ENCODE data around the gene GSS. TPM values are rescaled to one million over a fixed set of nuclear protein-coding genes. Genes with fewer than 3 reads are reported as not detected.
"Not testable (repeated sequence)": the region's sequence is repeated elsewhere in the genome, so short reads cannot be mapped to it uniquely, and the experiment has no call there.

The GSS gene
- total and polyA plus RNA-seq, 2 donors (not counting 3 experiments of a cell fraction or from before 2014, with no cell fraction given), result 47.9 to 65.1 TPM

- Histone ChIP-seq H3K9ac (replicated peaks; ENCODE audit: extremely low read depth, insufficient read depth, low read length) (no peak overlapping the region), H3K9me3 (replicated peaks; ENCODE audit: control insufficient read depth, insufficient read depth, low read length) (no peaks in the 10 kb centered on the region), H3K9me1 (replicated peaks; ENCODE audit: control insufficient read depth, extremely low read depth, insufficient read depth, low read length) (no peaks in the 10 kb centered on the region), H2AFZ (ENCODE audit: low read depth, low read length) (no peak overlapping the region), H3K36me3 (ENCODE audit: control insufficient read depth in 2 of 2, extremely low read depth in 1 of 2, insufficient read depth in 2 of 2, low read length in 2 of 2) (no peaks in the 10 kb centered on the region), H4K20me1 (replicated peaks; ENCODE audit: control insufficient read depth, extremely low read depth, insufficient read depth, low read length) (no peaks in the 10 kb centered on the region), H3K4me2 (ENCODE audit: insufficient read depth, low read length) (no peak overlapping the region), H3K27me3 (ENCODE audit: control insufficient read depth in 2 of 2, insufficient read depth in 2 of 2, low read length in 2 of 2) (no peaks in the 10 kb centered on the region), H3K27ac (ENCODE audit: insufficient read depth, low read depth, low read length) (no peak overlapping the region), H3K4me3 (replicated peaks in 1 of 3; ENCODE audit: insufficient read depth in 1 of 3, low read depth in 1 of 3, low read length in 3 of 3) (no peak overlapping the region), H3K79me2 (ENCODE audit: control insufficient read depth, insufficient read depth, low read length) (no peaks in the 10 kb centered on the region), H3K4me1 (ENCODE audit: control insufficient read depth, extremely low read depth, insufficient read depth, low read length) (peaks cover 42% of the 10 kb centered on the region)
- POLR2A ChIA-PET, result no interaction called here
- FAIRE-seq (peak; percentile 15), DNase-seq (ENCODE audit: low read depth, low spot score) (peak; percentile 9)
- CTCF ChIA-PET, result interaction anchor here (1.1 kb wide), 1 partner anchor 24 kb away, joined by 3 read pairs; no protein-coding TSS in a partner anchor
- dilution Hi-C loops (cut with MboI; ENCODE audit: extremely low pct_ligation_motif_present, low sequenced_read_pairs) (no loop called here), intact Hi-C loops (cut with micrococcal nuclease) (no loop called here)
- no peak for TF ChIP-seq POLR2A (IDR thresholded peaks at IDR 0.05; ENCODE audit: low read depth, low read length)
- no peak for TF ChIP-seq POLR2AphosphoS5 (IDR thresholded peaks at IDR 0.05; ENCODE audit: insufficient read depth, low read depth, low read length)
- no peak for TF ChIP-seq GATA2 (IDR thresholded peaks at IDR 0.05; ENCODE audit: insufficient read depth, insufficient read length, low read depth, low read length)
- BruUV-seq (replicated peaks), result no TSS peak
Measured at GRCh38 chr20:34904202-34904621, 51.4 kb downstream of the GSS start.

DNA sequence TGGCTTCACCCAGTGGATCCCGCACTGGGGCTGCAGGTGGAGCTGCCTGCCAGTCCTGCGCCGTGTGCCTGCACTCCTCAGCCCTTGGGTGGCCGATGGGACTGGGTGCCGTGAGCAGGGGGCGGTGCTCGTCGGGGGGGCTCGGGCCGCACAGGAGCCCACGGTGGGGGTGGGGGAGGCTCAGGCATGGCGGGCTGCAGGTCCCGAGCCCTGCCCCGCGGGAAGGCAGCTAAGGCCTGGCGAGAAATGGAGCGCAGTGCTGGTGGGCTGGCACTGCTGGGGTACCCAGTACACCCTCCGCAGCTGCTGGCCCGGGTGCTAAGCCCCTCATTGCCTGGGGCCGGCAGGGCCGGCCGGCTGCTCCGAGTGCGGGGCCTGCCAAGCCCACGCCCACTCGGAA lies 56.9 kb downstream of the GSS start:
- H3K9ac ChIP-seq (replicated peaks; ENCODE audit: extremely low read depth, insufficient read depth, low read length); H3K4me2 ChIP-seq (ENCODE audit: insufficient read depth, low read length); POLR2A ChIA-PET; intact Hi-C loops (cut with micrococcal nuclease); H2AFZ ChIP-seq (ENCODE audit: low read depth, low read length); H3K27me3 ChIP-seq (ENCODE audit: control insufficient read depth in 2 of 2, insufficient read depth in 2 of 2, low read length in 2 of 2); FAIRE-seq; H4K20me1 ChIP-seq (replicated peaks; ENCODE audit: control insufficient read depth, extremely low read depth, insufficient read depth, low read length); H3K27ac ChIP-seq (ENCODE audit: insufficient read depth, low read depth, low read length); H3K4me1 ChIP-seq (ENCODE audit: control insufficient read depth, extremely low read depth, insufficient read depth, low read length); dilution Hi-C loops (cut with MboI; ENCODE audit: extremely low pct_ligation_motif_present, low sequenced_read_pairs); H3K4me3 ChIP-seq (replicated peaks in 1 of 3; ENCODE audit: insufficient read depth in 1 of 3, low read depth in 1 of 3, low read length in 3 of 3); DNase-seq (ENCODE audit: low read depth, low spot score); CTCF ChIA-PET; H3K9me1 ChIP-seq (replicated peaks; ENCODE audit: control insufficient read depth, extremely low read depth, insufficient read depth, low read length); H3K9me3 ChIP-seq (replicated peaks; ENCODE audit: control insufficient read depth, insufficient read depth, low read length); H3K36me3 ChIP-seq (ENCODE audit: control insufficient read depth in 2 of 2, extremely low read depth in 1 of 2, insufficient read depth in 2 of 2, low read length in 2 of 2); BruUV-seq (replicated peaks); H3K79me2 ChIP-seq (ENCODE audit: control insufficient read depth, insufficient read depth, low read length): not testable (repeated sequence)

DNA sequence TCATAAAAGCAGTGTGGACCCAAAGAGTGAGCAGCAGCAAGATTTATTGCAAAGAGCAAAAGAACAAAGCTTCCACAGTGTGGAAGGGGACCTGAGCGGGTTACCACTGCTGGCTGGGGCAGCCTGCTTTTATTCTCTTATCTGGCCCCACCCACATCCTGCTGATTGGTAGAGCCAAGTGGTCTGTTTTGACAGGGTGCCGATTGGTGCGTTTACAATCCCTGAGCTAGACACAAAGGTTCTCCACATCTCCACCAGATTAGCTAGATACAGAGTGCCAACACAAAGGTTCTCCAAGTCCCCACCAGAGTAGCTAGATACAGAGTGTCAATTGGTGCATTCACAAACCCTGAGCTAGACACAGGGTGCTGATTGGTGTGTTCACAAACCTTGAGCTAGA lies 57.5 kb downstream of the GSS start:
- intact Hi-C loops (cut with micrococcal nuclease); FAIRE-seq; H3K4me3 ChIP-seq (replicated peaks in 1 of 3; ENCODE audit: insufficient read depth in 1 of 3, low read depth in 1 of 3, low read length in 3 of 3); H2AFZ ChIP-seq (ENCODE audit: low read depth, low read length); H3K9ac ChIP-seq (replicated peaks; ENCODE audit: extremely low read depth, insufficient read depth, low read length); H3K27ac ChIP-seq (ENCODE audit: insufficient read depth, low read depth, low read length); POLR2A ChIA-PET; CTCF ChIA-PET; H3K9me3 ChIP-seq (replicated peaks; ENCODE audit: control insufficient read depth, insufficient read depth, low read length); H3K9me1 ChIP-seq (replicated peaks; ENCODE audit: control insufficient read depth, extremely low read depth, insufficient read depth, low read length); dilution Hi-C loops (cut with MboI; ENCODE audit: extremely low pct_ligation_motif_present, low sequenced_read_pairs); H3K27me3 ChIP-seq (ENCODE audit: control insufficient read depth in 2 of 2, insufficient read depth in 2 of 2, low read length in 2 of 2); H3K79me2 ChIP-seq (ENCODE audit: control insufficient read depth, insufficient read depth, low read length); H3K4me2 ChIP-seq (ENCODE audit: insufficient read depth, low read length); H3K4me1 ChIP-seq (ENCODE audit: control insufficient read depth, extremely low read depth, insufficient read depth, low read length); H4K20me1 ChIP-seq (replicated peaks; ENCODE audit: control insufficient read depth, extremely low read depth, insufficient read depth, low read length); DNase-seq (ENCODE audit: low read depth, low spot score); H3K36me3 ChIP-seq (ENCODE audit: control insufficient read depth in 2 of 2, extremely low read depth in 1 of 2, insufficient read depth in 2 of 2, low read length in 2 of 2); BruUV-seq (replicated peaks): not testable (repeated sequence)

Measured in endothelial cell of umbilical vein (primary cell).